WTC11 (cell line): ENCODE data around the gene CABLES1. TPM values are rescaled to one million over a fixed set of nuclear protein-coding genes. Genes with fewer than 3 reads are reported as not detected.
"Not testable (repeated sequence)": the region's sequence is repeated elsewhere in the genome, so short reads cannot be mapped to it uniquely, and the experiment has no call there.

Source experiments
- ATAC-seq: fragments of 200-7000 bp; cut with Tn5 transposase; 2 replicates; pipeline ENCODE4 v1.10.0; 2021; ENCODE audit warnings: mild to moderate bottlenecking, moderate library complexity
- CTCF ChIA-PET: fragments of 300-600 bp; sonication (Branson Sonifier 250); formaldehyde crosslinking; loops from one replicate; lab custom pipeline; 2021; ENCODE audit warnings: antibody characterized with exemption; lab: Charles Lee
- POLR2A ChIA-PET: fragments of 350-600 bp; sonication (Branson Sonifier 250); formaldehyde crosslinking; loops from one replicate; lab custom pipeline; 2021; ENCODE audit warnings: antibody characterized with exemption; lab: Charles Lee
- DNase-seq: peaks from one replicate; pipeline ENCODE4 v3.0.0; 2021; ENCODE audit warnings: low spot score
- H3K27ac Mint-ChIP-seq: 2 replicates; pipeline ENCODE4 v1.8.0; 2021; ENCODE audit warnings: mixed read lengths
- H3K27me3 Mint-ChIP-seq: 2 replicates; pipeline ENCODE4 v1.8.0; 2021; ENCODE audit warnings: low read depth, mild to moderate bottlenecking, moderate library complexity, mixed read lengths
- H3K36me3 Mint-ChIP-seq: 2 replicates; pipeline ENCODE4 v1.8.0; 2021; ENCODE audit warnings: mixed read lengths
- H3K4me1 Mint-ChIP-seq: 2 replicates; pipeline ENCODE4 v1.8.0; 2022; ENCODE audit warnings: mixed read lengths
- H3K4me3 Mint-ChIP-seq: 2 replicates; pipeline ENCODE4 v1.8.0; 2021; ENCODE audit warnings: mild to moderate bottlenecking, moderate library complexity, mixed read lengths
- H3K9me3 Mint-ChIP-seq: 2 replicates; pipeline ENCODE4 v1.8.0; 2021; ENCODE audit warnings: mixed read lengths
- CBFB ChIP-seq: sonication (generic); formaldehyde crosslinking; IDR thresholded peaks from 2 replicates; pipeline ENCODE4 v1.8.1; 2022; ENCODE audit warnings: mild to moderate bottlenecking, low read depth, missing genetic modification reagents
- FOXJ3 ChIP-seq: sonication (generic); formaldehyde crosslinking; IDR thresholded peaks from 2 replicates; pipeline ENCODE4 v1.9.0; 2021; ENCODE audit warnings: missing genetic modification reagents, mild to moderate bottlenecking, borderline replicate concordance
- FOXK1 ChIP-seq: sonication (generic); formaldehyde crosslinking; IDR thresholded peaks from 2 replicates; pipeline ENCODE4 v1.8.0; 2022; ENCODE audit warnings: mild to moderate bottlenecking, moderate library complexity, missing genetic modification reagents
- GTF2I ChIP-seq: fragments of 250-450 bp; sonication (Bioruptor Pico); conservative IDR thresholded peaks from 2 replicates; pipeline ENCODE4 v1.4.0; 2021; ENCODE audit warnings: mild to moderate bottlenecking
- HMGA2 ChIP-seq: fragments of 250-450 bp; sonication (Bioruptor Pico); IDR thresholded peaks from 2 replicates; pipeline ENCODE4 v1.4.0; 2021; ENCODE audit warnings: mild to moderate bottlenecking, moderate library complexity
- JUN ChIP-seq: sonication (generic); formaldehyde crosslinking; IDR thresholded peaks from 2 replicates; pipeline ENCODE4 v1.8.0; 2023; ENCODE audit warnings: mild to moderate bottlenecking, missing genetic modification reagents
- KAT7 ChIP-seq: sonication (generic); formaldehyde crosslinking; IDR thresholded peaks from 2 replicates; pipeline ENCODE4 v1.8.1; 2023; ENCODE audit warnings: missing genetic modification reagents, mild to moderate bottlenecking, borderline replicate concordance
- NFATC4 ChIP-seq: fragments of 250-450 bp; sonication (Bioruptor Pico); IDR thresholded peaks from 2 replicates; pipeline ENCODE4 v1.9.0; 2021; ENCODE audit warnings: mild to moderate bottlenecking
- NFE2L1 ChIP-seq: sonication (generic); formaldehyde crosslinking; IDR thresholded peaks from 2 replicates; pipeline ENCODE4 v1.8.1; 2023; ENCODE audit warnings: missing genetic modification reagents
- NFYB ChIP-seq: sonication (generic); formaldehyde crosslinking; conservative IDR thresholded peaks from 2 replicates; pipeline ENCODE4 v1.8.0; 2022; ENCODE audit warnings: low read depth, missing genetic modification reagents
- NR1H2 ChIP-seq: sonication (generic); formaldehyde crosslinking; IDR thresholded peaks from 2 replicates; pipeline ENCODE4 v1.9.0; 2021; ENCODE audit warnings: mild to moderate bottlenecking, moderate library complexity, missing genetic modification reagents
- NR2C2 ChIP-seq: sonication (generic); formaldehyde crosslinking; IDR thresholded peaks from 2 replicates; pipeline ENCODE4 v1.8.0; 2022; ENCODE audit warnings: mild to moderate bottlenecking, missing genetic modification reagents
- OVOL2 ChIP-seq: fragments of 250-450 bp; sonication (Bioruptor Pico); IDR thresholded peaks from 2 replicates; pipeline ENCODE4 v1.9.0; 2021; ENCODE audit warnings: mild to moderate bottlenecking, borderline replicate concordance
- PRRX2 ChIP-seq: fragments of 250-450 bp; sonication (Bioruptor Pico); IDR thresholded peaks from 2 replicates; pipeline ENCODE4 v1.8.0; 2021; ENCODE audit warnings: mild to moderate bottlenecking
- RORB ChIP-seq: fragments of 250-450 bp; sonication (Bioruptor Pico); IDR thresholded peaks from 2 replicates; pipeline ENCODE4 v1.9.0; 2021; ENCODE audit warnings: mild to moderate bottlenecking
- SOX15 ChIP-seq: fragments of 250-450 bp; sonication (Bioruptor Pico); IDR thresholded peaks from 2 replicates; pipeline ENCODE4 v1.9.0; 2021; ENCODE audit warnings: mild to moderate bottlenecking
- SP1 ChIP-seq: sonication (generic); formaldehyde crosslinking; conservative IDR thresholded peaks from 2 replicates; pipeline ENCODE4 v1.8.1; 2022; ENCODE audit warnings: missing genetic modification reagents
- TCF7 ChIP-seq: sonication (generic); formaldehyde crosslinking; IDR thresholded peaks from 2 replicates; pipeline ENCODE4 v1.8.0; 2022; ENCODE audit warnings: mild to moderate bottlenecking, low read depth, missing genetic modification reagents, moderate library complexity
- ZNF263 ChIP-seq: sonication (generic); formaldehyde crosslinking; IDR thresholded peaks from 2 replicates; pipeline ENCODE4 v1.8.1; 2022; ENCODE audit warnings: low read depth, mild to moderate bottlenecking, moderate library complexity, missing genetic modification reagents
- total RNA-seq: library from RNA; stranded (reverse); gene quantifications from 3 replicates; pipeline ENCODE4 v1.2.3, GENCODE V29; 2021
- TF ChIP-seq, protein P1 (sequence below): sonication (generic); formaldehyde crosslinking; IDR thresholded peaks from 2 replicates; pipeline ENCODE4 v1.8.1; 2022; ENCODE audit warnings: low read depth, mild to moderate bottlenecking, moderate library complexity, missing genetic modification reagents, borderline replicate concordance
- TF ChIP-seq, protein P2 (sequence below): sonication (generic); formaldehyde crosslinking; IDR thresholded peaks from 2 replicates; pipeline ENCODE4 v1.8.0; 2022; ENCODE audit warnings: mild to moderate bottlenecking, missing genetic modification reagents
- TF ChIP-seq, protein P3 (sequence below): sonication (generic); formaldehyde crosslinking; conservative IDR thresholded peaks from 2 replicates; pipeline ENCODE4 v1.8.1; 2023; ENCODE audit warnings: mild to moderate bottlenecking, low read depth, missing genetic modification reagents, moderate library complexity

CABLES1 gene
- total RNA-seq, 1 experiment from 2014 or later = 17.0 TPM

DNA sequence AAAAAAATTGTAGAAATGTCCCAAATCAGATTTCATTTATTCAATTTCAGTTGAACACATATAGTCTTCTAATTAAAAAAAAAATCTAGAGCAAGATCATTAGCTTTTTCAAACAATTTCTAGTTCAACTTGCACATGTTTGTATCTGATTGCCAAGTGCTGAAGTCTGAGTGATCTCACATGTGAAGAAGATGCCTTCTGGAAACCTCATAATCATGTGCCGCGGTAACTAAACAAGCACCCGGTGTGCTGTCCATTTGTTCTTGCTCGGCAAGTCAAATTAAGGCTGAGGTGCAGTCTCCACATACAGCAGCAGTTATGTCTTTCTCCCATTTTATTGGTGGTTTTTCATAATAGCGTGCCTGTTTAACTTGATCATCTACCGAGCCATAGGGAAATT lies 18.7 kb downstream of the CABLES1 start:
- ChIA-PET CTCF (no interaction called here), POLR2A (no interaction called here)

DNA sequence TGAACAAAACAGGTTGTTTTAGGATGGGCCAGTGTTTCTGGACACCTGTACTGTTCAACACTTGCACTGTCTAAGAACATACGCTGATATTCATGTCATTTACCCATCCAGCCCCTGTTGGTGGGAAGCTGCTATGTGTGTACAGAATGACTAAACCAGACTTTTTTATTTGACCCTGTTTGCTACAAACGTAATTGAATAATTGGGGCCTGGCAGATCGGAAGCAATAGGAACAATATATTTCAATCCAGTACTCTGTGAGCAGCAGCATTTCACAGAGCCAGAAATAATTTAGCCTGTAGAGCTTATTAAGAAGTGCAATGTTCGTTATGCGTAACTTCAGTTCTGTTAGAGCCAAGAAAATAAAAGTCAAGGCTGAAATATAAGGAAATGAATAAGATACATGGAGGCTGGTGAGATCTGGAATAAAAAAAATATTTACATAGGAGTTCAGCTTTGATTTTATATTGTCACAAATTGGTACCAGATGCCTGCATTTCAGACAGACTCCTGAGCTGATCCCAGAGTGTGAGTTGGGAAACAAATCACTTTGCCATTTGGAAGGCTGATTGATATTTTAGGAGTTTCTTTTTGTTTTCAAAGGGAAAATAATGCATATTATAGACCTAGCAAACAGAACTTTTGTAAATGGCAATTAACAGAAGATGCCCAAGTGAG lies 19.7 kb downstream of the CABLES1 start:
- H3K27me3 Mint-ChIP-seq = no peaks in the 10 kb centered on the region
- DNase-seq (no peak), ATAC-seq (no peak)
- peaks cover 30% of the 10 kb centered on the region for H3K4me1 Mint-ChIP-seq
- H3K27ac Mint-ChIP-seq = peak overlapping the region; percentile 20; the same call in 1 of the 2 replicates
- CTCF ChIA-PET = interaction anchor here (0.8 to 2.5 kb wide), 7 partner anchors 8 to 52 kb away, joined by 3 to 12 read pairs (median 5); no protein-coding TSS in a partner anchor
- H3K36me3 Mint-ChIP-seq = no peaks in the 10 kb centered on the region
- POLR2A ChIA-PET = interaction anchor here (1.0 to 1.3 kb wide), 2 partner anchors 12 to 18 kb away, joined by 3 read pairs; no protein-coding TSS in a partner anchor
- no peak for TF ChIP-seq PRRX2 (CRISPR knock-in tag)
- TF ChIP-seq OVOL2 (CRISPR knock-in tag) = no peak
- no peak for TF ChIP-seq NFYB
- H3K9me3 Mint-ChIP-seq = no peaks in the 10 kb centered on the region
- H3K4me3 Mint-ChIP-seq = no peak overlapping the region

More for the DNA sequence above, 18.7 kb downstream of the CABLES1 start:
- Mint-ChIP-seq H3K36me3 (no peaks in the 10 kb centered on the region), H3K27me3 (no peaks in the 10 kb centered on the region), H3K4me1 (peaks cover 33% of the 10 kb centered on the region), H3K27ac (0 out of 2 replicates have a peak overlapping the region, but pooled peaks have one; percentile 3), H3K4me3 (no peak overlapping the region), H3K9me3 (no peaks in the 10 kb centered on the region)
- TF ChIP-seq CBFB (CRISPR knock-in tag) (no peak), NR1H2 (CRISPR knock-in tag) (no peak), SOX15 (CRISPR knock-in tag) (no peak)
- ATAC-seq (no peak), DNase-seq (no peak)

DNA sequence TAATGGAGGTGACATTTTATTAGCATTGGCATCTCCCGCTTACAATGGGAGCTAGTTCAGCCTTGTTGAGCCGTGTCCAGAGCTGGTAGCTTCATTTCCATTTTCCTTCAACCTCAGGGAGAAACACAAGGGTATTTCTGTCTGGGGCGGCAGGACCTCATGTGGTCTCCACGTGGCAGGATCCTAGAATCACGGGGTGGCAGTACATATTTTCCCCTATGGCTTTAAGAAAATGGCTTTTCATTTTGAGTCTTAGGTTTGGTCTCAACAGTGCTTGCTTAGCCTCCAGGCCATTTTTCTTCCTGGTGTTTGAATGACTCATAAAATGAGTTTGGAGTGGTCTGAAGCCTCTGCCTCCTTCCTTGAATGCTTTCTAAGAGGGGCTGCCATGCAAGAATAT lies 20.3 kb downstream of the CABLES1 start:
- ChIA-PET CTCF (interaction anchor here (0.8 to 2.5 kb wide), 8 partner anchors 8 to 223 kb away, joined by 3 to 12 read pairs (median 4); no protein-coding TSS in a partner anchor), POLR2A (interaction anchor here (1.0 to 1.3 kb wide), 2 partner anchors 11 to 18 kb away, joined by 3 read pairs; no protein-coding TSS in a partner anchor)
- DNase-seq = no peak
- Mint-ChIP-seq H3K9me3 (no peaks in the 10 kb centered on the region), H3K4me3 (no peak overlapping the region), H3K36me3 (no peaks in the 10 kb centered on the region), H3K27ac (peak overlapping the region; percentile 66), H3K4me1 (peaks cover 30% of the 10 kb centered on the region), H3K27me3 (no peaks in the 10 kb centered on the region)
- no peak for ATAC-seq
- no peak for TF ChIP-seq JUN (CRISPR knock-in tag)
- TF ChIP-seq GTF2I = no peak
- TF ChIP-seq, protein P1, sequence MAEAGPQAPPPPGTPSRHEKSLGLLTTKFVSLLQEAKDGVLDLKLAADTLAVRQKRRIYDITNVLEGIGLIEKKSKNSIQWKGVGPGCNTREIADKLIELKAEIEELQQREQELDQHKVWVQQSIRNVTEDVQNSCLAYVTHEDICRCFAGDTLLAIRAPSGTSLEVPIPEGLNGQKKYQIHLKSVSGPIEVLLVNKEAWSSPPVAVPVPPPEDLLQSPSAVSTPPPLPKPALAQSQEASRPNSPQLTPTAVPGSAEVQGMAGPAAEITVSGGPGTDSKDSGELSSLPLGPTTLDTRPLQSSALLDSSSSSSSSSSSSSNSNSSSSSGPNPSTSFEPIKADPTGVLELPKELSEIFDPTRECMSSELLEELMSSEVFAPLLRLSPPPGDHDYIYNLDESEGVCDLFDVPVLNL = no peak
- no peak for TF ChIP-seq OVOL2 (CRISPR knock-in tag)

DNA sequence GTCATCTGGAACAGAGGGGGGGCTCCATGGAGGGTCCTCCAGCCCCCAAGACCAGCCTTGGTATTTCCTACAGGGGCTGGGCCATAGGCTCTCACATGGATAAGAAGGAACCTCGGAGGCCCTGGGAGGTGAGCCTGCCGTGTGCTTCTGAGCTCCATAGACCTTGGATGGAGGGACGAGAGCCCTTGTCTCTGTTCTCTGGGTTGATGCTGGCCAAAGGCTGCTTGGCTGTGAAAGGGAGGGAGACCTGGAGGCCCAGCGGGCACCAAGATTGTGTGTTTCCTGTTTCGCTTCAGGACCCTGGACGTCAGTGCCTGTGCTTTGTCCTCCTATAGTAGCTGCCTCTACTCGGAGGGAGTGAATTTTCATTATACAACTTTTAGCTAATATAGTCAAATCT lies 20.8 kb downstream of the CABLES1 start:
- no peak overlapping the region for H3K4me3 Mint-ChIP-seq
- TF ChIP-seq RORB (no peak), ZNF263 (CRISPR knock-in tag) (no peak), NR2C2 (no peak), HMGA2 (CRISPR knock-in tag) (no peak), NFATC4 (CRISPR knock-in tag) (no peak)
- TF ChIP-seq, all 79 proteins: peak for 0
- H3K27me3 Mint-ChIP-seq = no peaks in the 10 kb centered on the region
- ChIA-PET POLR2A (interaction anchor here (1.3 kb wide), 1 partner anchor 19 kb away, joined by 3 read pairs; no protein-coding TSS in a partner anchor), CTCF (interaction anchor here (0.8 to 2.5 kb wide), 7 partner anchors 9 to 223 kb away, joined by 3 to 12 read pairs (median 5); no protein-coding TSS in a partner anchor)
- H3K4me1 Mint-ChIP-seq = peaks cover 30% of the 10 kb centered on the region
- H3K9me3 Mint-ChIP-seq = no peaks in the 10 kb centered on the region
- no peak for DNase-seq
- peak; percentile 51 for ATAC-seq
- H3K27ac Mint-ChIP-seq = peak overlapping the region; percentile 66
- peaks cover 5% of the 10 kb centered on the region; the same call in 1 of the 2 replicates for H3K36me3 Mint-ChIP-seq

DNA sequence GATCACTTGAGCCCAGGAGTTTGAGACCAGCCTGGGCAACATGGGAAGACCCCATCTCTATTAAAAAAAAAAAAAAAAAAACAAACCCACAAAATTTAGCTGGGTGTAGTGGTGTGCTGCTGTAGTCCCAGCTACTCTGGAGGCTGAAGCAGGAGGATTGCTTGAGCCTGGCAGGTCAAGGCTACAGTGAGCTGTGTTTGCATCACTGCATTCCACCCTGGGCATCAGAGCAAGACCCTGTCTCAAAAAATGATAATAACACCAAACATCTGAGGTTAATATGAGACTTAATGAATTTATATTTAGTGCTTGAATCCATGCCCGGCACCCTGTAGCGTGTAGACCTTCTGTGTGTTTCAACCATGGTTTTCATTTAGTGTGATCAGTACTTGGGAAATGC lies 22.8 kb downstream of the CABLES1 start:
- no peak overlapping the region for H3K4me3 Mint-ChIP-seq

DNA sequence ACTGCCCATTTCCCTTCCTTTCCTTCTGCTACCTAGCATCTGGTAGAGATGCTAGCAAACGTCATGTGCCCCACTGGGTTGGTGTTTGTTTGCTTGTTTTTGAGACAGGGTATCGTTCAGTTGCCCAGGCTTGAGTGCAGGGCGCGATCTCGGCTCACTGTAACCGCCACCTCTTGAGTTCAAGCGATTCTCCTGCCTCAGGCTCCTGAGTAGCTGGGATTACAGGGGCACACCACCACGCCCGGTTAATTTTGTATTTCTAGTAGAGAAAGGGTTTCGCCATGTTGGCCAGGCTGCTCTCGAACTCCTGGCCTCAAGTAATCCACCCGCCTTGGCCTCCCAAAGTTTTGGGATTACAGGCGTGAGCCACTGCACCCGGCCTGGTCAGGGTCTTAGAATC lies 23.6 kb downstream of the CABLES1 start:
- H3K4me1 Mint-ChIP-seq = peaks cover 45% of the 10 kb centered on the region
- H3K27me3 Mint-ChIP-seq, DNase-seq, H3K4me3 Mint-ChIP-seq, H3K36me3 Mint-ChIP-seq, POLR2A ChIA-PET, ATAC-seq, H3K9me3 Mint-ChIP-seq, H3K27ac Mint-ChIP-seq: not testable (repeated sequence)
- CTCF ChIA-PET = interaction anchor here (0.6 kb wide), 1 partner anchor 49 kb away, joined by 3 read pairs; no protein-coding TSS in a partner anchor

More for the DNA sequence above, 22.8 kb downstream of the CABLES1 start:
- Mint-ChIP-seq H3K36me3 (peaks cover 8% of the 10 kb centered on the region; the same call in 1 of the 2 replicates), H3K27ac (peak overlapping the region; percentile 55), H3K27me3 (no peaks in the 10 kb centered on the region), H3K9me3 (no peaks in the 10 kb centered on the region), H3K4me1 (peaks cover 40% of the 10 kb centered on the region)
- TF ChIP-seq FOXK1 (CRISPR knock-in tag) (no peak), KAT7 (CRISPR knock-in tag) (no peak), TCF7 (CRISPR knock-in tag) (no peak), FOXJ3 (CRISPR knock-in tag) (no peak), SP1 (CRISPR knock-in tag) (no peak), NFE2L1 (CRISPR knock-in tag) (no peak)
- TF ChIP-seq, protein P2, sequence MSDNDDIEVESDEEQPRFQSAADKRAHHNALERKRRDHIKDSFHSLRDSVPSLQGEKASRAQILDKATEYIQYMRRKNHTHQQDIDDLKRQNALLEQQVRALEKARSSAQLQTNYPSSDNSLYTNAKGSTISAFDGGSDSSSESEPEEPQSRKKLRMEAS = no peak
- TF ChIP-seq, protein P3, sequence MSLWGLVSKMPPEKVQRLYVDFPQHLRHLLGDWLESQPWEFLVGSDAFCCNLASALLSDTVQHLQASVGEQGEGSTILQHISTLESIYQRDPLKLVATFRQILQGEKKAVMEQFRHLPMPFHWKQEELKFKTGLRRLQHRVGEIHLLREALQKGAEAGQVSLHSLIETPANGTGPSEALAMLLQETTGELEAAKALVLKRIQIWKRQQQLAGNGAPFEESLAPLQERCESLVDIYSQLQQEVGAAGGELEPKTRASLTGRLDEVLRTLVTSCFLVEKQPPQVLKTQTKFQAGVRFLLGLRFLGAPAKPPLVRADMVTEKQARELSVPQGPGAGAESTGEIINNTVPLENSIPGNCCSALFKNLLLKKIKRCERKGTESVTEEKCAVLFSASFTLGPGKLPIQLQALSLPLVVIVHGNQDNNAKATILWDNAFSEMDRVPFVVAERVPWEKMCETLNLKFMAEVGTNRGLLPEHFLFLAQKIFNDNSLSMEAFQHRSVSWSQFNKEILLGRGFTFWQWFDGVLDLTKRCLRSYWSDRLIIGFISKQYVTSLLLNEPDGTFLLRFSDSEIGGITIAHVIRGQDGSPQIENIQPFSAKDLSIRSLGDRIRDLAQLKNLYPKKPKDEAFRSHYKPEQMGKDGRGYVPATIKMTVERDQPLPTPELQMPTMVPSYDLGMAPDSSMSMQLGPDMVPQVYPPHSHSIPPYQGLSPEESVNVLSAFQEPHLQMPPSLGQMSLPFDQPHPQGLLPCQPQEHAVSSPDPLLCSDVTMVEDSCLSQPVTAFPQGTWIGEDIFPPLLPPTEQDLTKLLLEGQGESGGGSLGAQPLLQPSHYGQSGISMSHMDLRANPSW (CRISPR knock-in tag) = no peak
- ATAC-seq = no peak
- CTCF ChIA-PET = interaction anchor here (1.1 kb wide), 1 partner anchor 50 kb away, joined by 5 read pairs; no protein-coding TSS in a partner anchor
- DNase-seq = no peak
- POLR2A ChIA-PET = no interaction called here
